Endothelial cell of umbilical vein (primary cell): Measurements from ENCODE around the gene PNPO. TPM values are rescaled to one million over a fixed set of nuclear protein-coding genes. Genes with fewer than 3 reads are reported as not detected.

ENCODE experiments used
- BruUV-seq: library from RNA; stranded (reverse); fragments of 400-500 nt; replicated peaks from 2 replicates; lab custom pipeline; 2021; lab: Mats Ljungman, UMichigan
- CTCF ChIA-PET: fragments of 300-600, 350-600 bp; sonication (Branson Sonifier 250); formaldehyde crosslinking; loops from one replicate; lab custom pipeline; 2021; ENCODE audit warnings: antibody characterized with exemption, inconsistent platforms; lab: Charles Lee
- POLR2A ChIA-PET: fragments of 300-600, 350-600 bp; sonication (Branson Sonifier 250); formaldehyde crosslinking; loops from one replicate; lab custom pipeline; 2021; ENCODE audit warnings: antibody characterized with exemption, inconsistent platforms; lab: Charles Lee
- DNase-seq: peaks from one replicate; pipeline ENCODE4 v3.0.0-alpha.2; 2011; ENCODE audit warnings: low read depth, low spot score
- FAIRE-seq: peaks from 2 replicates; lab custom pipeline; 2011; peaks lifted over from hg19 to GRCh38; lab: Jason Lieb, UNC
- H2AFZ ChIP-seq: 2 replicates; pipeline ENCODE4 v1.6.0; 2012; ENCODE audit warnings: low read depth, low read length, control low read depth, inconsistent platforms
- H3K27ac ChIP-seq: 2 replicates; pipeline ENCODE4 v1.5.1; 2011; ENCODE audit warnings: low read depth, mild to moderate bottlenecking, control low read depth, low read length, moderate library complexity; ENCODE audit not compliant: insufficient read depth
- H3K27me3 ChIP-seq, 2 experiments: 2 replicates each; pipeline versions ENCODE4 v1.6.0 to v1.6.1; 2011; ENCODE audit warnings: low read length in 2 of 2, mixed read lengths in 1 of 2; ENCODE audit not compliant: control insufficient read depth in 2 of 2, insufficient read depth in 2 of 2
- H3K36me3 ChIP-seq, 2 experiments: 2 replicates in 1 of 2; 3 replicates in 1 of 2; pipeline ENCODE4 v1.5.1; 2011; ENCODE audit warnings: low read length in 2 of 2, mild to moderate bottlenecking in 1 of 2, moderate library complexity in 1 of 2; ENCODE audit not compliant: control insufficient read depth in 2 of 2, insufficient read depth in 2 of 2; ENCODE audit errors: extremely low read depth in 1 of 2
- H3K4me1 ChIP-seq: 3 replicates; pipeline ENCODE4 v1.5.1; 2011; ENCODE audit warnings: mild to moderate bottlenecking, low read length; ENCODE audit not compliant: control insufficient read depth, insufficient read depth; ENCODE audit errors: extremely low read depth
- H3K4me2 ChIP-seq: 2 replicates; pipeline ENCODE4 v1.6.1; 2011; ENCODE audit warnings: low read length, control low read depth, mixed read lengths; ENCODE audit not compliant: insufficient read depth
- H3K4me3 ChIP-seq, 3 experiments: fragments of 200-600 bp in 1 of 3; sonication (generic), shearing (Covaris generic) in 1 of 3; replicated peaks in 1 of 3; 2 replicates each; pipeline ENCODE4 v1.5.1; 2011 to 2016; ENCODE audit warnings: control low read depth in 3 of 3, low read length in 3 of 3, mild to moderate bottlenecking in 2 of 3, inconsistent platforms in 1 of 3, low read depth in 1 of 3, moderate library complexity in 1 of 3; ENCODE audit not compliant: insufficient read depth in 1 of 3
- H3K79me2 ChIP-seq: 2 replicates; pipeline ENCODE4 v1.6.0; 2012; ENCODE audit warnings: low read length, inconsistent platforms; ENCODE audit not compliant: control insufficient read depth, insufficient read depth
- H3K9ac ChIP-seq: replicated peaks from 2 replicates; pipeline ENCODE3; 2011; ENCODE audit warnings: low read length, control low read depth; ENCODE audit not compliant: insufficient read depth; ENCODE audit errors: extremely low read depth
- H3K9me1 ChIP-seq: replicated peaks from 3 replicates; pipeline ENCODE4 v1.6.0; 2011; ENCODE audit warnings: mild to moderate bottlenecking, low read length; ENCODE audit not compliant: control insufficient read depth, insufficient read depth; ENCODE audit errors: extremely low read depth
- H3K9me3 ChIP-seq: replicated peaks from 2 replicates; pipeline ENCODE4 v1.5.1; 2012; ENCODE audit warnings: low read length, inconsistent platforms; ENCODE audit not compliant: control insufficient read depth, insufficient read depth
- H4K20me1 ChIP-seq: replicated peaks from 2 replicates; pipeline ENCODE3; 2011; ENCODE audit warnings: mild to moderate bottlenecking, low read length; ENCODE audit not compliant: control insufficient read depth, insufficient read depth; ENCODE audit errors: extremely low read depth
- CTCF ChIP-seq, 2 donors: IDR thresholded peaks; 1 replicate in 1 of 2; 2 replicates in 1 of 2; pipeline ENCODE4 v1.5.1; 2011; ENCODE audit warnings: low read length in 2 of 2, mild to moderate bottlenecking in 2 of 2, moderate library complexity in 2 of 2, control low read depth in 1 of 2, inconsistent platforms in 1 of 2, low read depth in 1 of 2; ENCODE audit not compliant: insufficient read depth in 1 of 2; ENCODE audit errors: extremely low read depth in 1 of 2
- EZH2 ChIP-seq: IDR thresholded peaks from 2 replicates; pipeline ENCODE4 v1.6.1; 2012; ENCODE audit warnings: borderline replicate concordance, low read depth, mild to moderate bottlenecking, moderate library complexity, low read length, inconsistent platforms; ENCODE audit not compliant: severe bottlenecking
- FOS ChIP-seq: IDR thresholded peaks from 2 replicates; pipeline ENCODE4 v1.6.1; 2011; ENCODE audit warnings: mild to moderate bottlenecking, low read length, moderate library complexity, borderline replicate concordance; ENCODE audit not compliant: insufficient read depth
- GATA2 ChIP-seq: IDR thresholded peaks from 2 replicates; pipeline ENCODE4 v1.7.0; 2011; ENCODE audit warnings: low read depth, mild to moderate bottlenecking, moderate library complexity, mixed read lengths, low read length; ENCODE audit not compliant: insufficient read length, insufficient read depth
- MAX ChIP-seq: IDR thresholded peaks from 2 replicates; pipeline ENCODE4 v1.6.1; 2011; ENCODE audit not compliant: insufficient read depth, insufficient read length
- MYC ChIP-seq: IDR thresholded peaks from one replicate; pipeline ENCODE4 v1.6.1; 2011; ENCODE audit warnings: mild to moderate bottlenecking, low read depth, low read length
- POLR2A ChIP-seq: IDR thresholded peaks from 2 replicates; pipeline ENCODE4 v1.6.1; 2012; ENCODE audit warnings: low read depth, mild to moderate bottlenecking, control low read depth, low read length
- dilution Hi-C: fragments of 300-500 bp; cut with MboI; formaldehyde crosslinking; loops from one replicate; pipeline ENCODE4 v1.15.0; 2019; ENCODE audit warnings: low sequenced_read_pairs; ENCODE audit not compliant: extremely low pct_ligation_motif_present
- intact Hi-C: fragments of 100-400 bp; cut with micrococcal nuclease; formaldehyde crosslinking; loops from one replicate; pipeline ENCODE4 v1.10.0; 2022
- polyA plus RNA-seq, 4 experiments: library from polyadenylated mRNA; depleted of rRNA in 3 of 4; stranded (reverse) in 3 of 4; unstranded in 1 of 4; fragments of >200 nt; gene quantifications; 2 replicates each; pipeline versions ENCODE4 v1.2.1 to v1.2.3, GENCODE V29; 2011 to 2012; ENCODE audit warnings: missing spikeins in 1 of 4
- total RNA-seq: library from RNA; stranded (reverse); gene quantifications from 2 replicates; pipeline ENCODE4 v1.2.3, GENCODE V29; 2021

PNPO gene
- total and polyA plus RNA-seq, 2 donors (not counting 3 experiments of a cell fraction or from before 2014, with no cell fraction given) = 19.7 to 22.0 TPM

- no TSS peak for BruUV-seq
- no peaks in the 10 kb centered on the region for H3K9me3 ChIP-seq
- CTCF ChIA-PET = no interaction called here
- H3K4me1 ChIP-seq = no peaks in the 10 kb centered on the region
- no peaks in the 10 kb centered on the region for H4K20me1 ChIP-seq
- TF ChIP-seq EZH2 (no peak), MYC (no peak), FOS (no peak), POLR2A (no peak), MAX (no peak), CTCF (IDR thresholded peaks at IDR 0.05; ENCODE audit: extremely low read depth in 1 of 2, insufficient read depth in 1 of 2, low read depth in 1 of 2, low read length in 2 of 2) (no peak), GATA2 (no peak)
- H3K9ac ChIP-seq = no peak overlapping the region
- no peaks in the 10 kb centered on the region for H3K27me3 ChIP-seq
- H3K27ac ChIP-seq = no peak overlapping the region
- no peak for FAIRE-seq
- peaks cover 0 to 2% of the 10 kb centered on the region in 2 experiments for H3K36me3 ChIP-seq
- no peak overlapping the region for H3K4me3 ChIP-seq
- intact Hi-C loops = no loop called here
- H2AFZ ChIP-seq = no peak overlapping the region
- no peak for DNase-seq
- no peaks in the 10 kb centered on the region for H3K9me1 ChIP-seq
- POLR2A ChIA-PET = no interaction called here
- no peak overlapping the region for H3K4me2 ChIP-seq
- dilution Hi-C loops = no loop called here
- H3K79me2 ChIP-seq = no peaks in the 10 kb centered on the region
Measured at GRCh38 chr17:47907932-47908562, 33.3 kb upstream of the PNPO start.
